IgD-negative memory B cell (primary cell): ENCODE measurements around the gene MPEG1. TPM values are rescaled to one million over a fixed set of nuclear protein-coding genes. Genes with fewer than 3 reads are reported as not detected.

Experiments used
- H3K27ac Mint-ChIP-seq, 3 donors: one replicate each; pipeline ENCODE4 v1.8.0; 2020 to 2022; ENCODE audit warnings: mild to moderate bottlenecking in 3 of 3, mixed read lengths in 3 of 3, moderate library complexity in 1 of 3
- H3K27me3 Mint-ChIP-seq: one replicate; pipeline ENCODE4 v1.8.0; 2021; ENCODE audit warnings: mixed read lengths
- H3K36me3 Mint-ChIP-seq: one replicate; pipeline ENCODE4 v1.8.0; 2020; ENCODE audit warnings: mild to moderate bottlenecking, mixed read lengths
- H3K4me1 Mint-ChIP-seq, 3 donors: one replicate each; pipeline ENCODE4 v1.8.0; 2020 to 2022; ENCODE audit warnings: mixed read lengths in 3 of 3, mild to moderate bottlenecking in 1 of 3
- H3K4me3 Mint-ChIP-seq, 4 donors: one replicate each; pipeline ENCODE4 v1.8.0; 2020 to 2022; ENCODE audit warnings: mild to moderate bottlenecking in 4 of 4, mixed read lengths in 4 of 4, moderate library complexity in 3 of 4
- H3K9me3 Mint-ChIP-seq, 3 donors: one replicate each; pipeline ENCODE4 v1.8.0; 2020 to 2021; ENCODE audit warnings: mixed read lengths in 3 of 3, mild to moderate bottlenecking in 1 of 3
- polyA plus RNA-seq: library from polyadenylated mRNA; unstranded; fragments of 300-500 nt; fragmentation: Illumina TruSeq; gene quantifications from one replicate; pipeline ENCODE4 v1.2.3, GENCODE V29; 2021

The MPEG1 gene
- polyA plus RNA-seq, 1 donor from 2014 or later: 51.8 TPM

GRCh38 chr11:59176330-59176729, 36.4 kb downstream of the MPEG1 start:
- H3K27me3 Mint-ChIP-seq: no peaks in the 10 kb centered on the region
- H3K9me3 Mint-ChIP-seq: peaks cover 0 to 12% (median 5%) of the 10 kb centered on the region in 3 donors
- H3K27ac Mint-ChIP-seq: no peak overlapping the region
- peak overlapping the region in 1 of 4 donors; percentile 36 for H3K4me3 Mint-ChIP-seq
- H3K4me1 Mint-ChIP-seq: peaks cover 13 to 17% (median 14%) of the 10 kb centered on the region in 3 donors
- H3K36me3 Mint-ChIP-seq: peaks cover 5% of the 10 kb centered on the region

- H3K4me1 Mint-ChIP-seq: peaks cover 13 to 17% (median 14%) of the 10 kb centered on the region in 3 donors
- H3K27ac Mint-ChIP-seq: peak overlapping the region; percentile 50 to 87 (median 66)
- peak overlapping the region in 2 of 4 donors; percentile 61 to 78 for H3K4me3 Mint-ChIP-seq
- peaks cover 0 to 12% (median 5%) of the 10 kb centered on the region in 3 donors for H3K9me3 Mint-ChIP-seq
- peaks cover 5% of the 10 kb centered on the region for H3K36me3 Mint-ChIP-seq
- H3K27me3 Mint-ChIP-seq: no peaks in the 10 kb centered on the region
Observed at GRCh38 chr11:59175091-59175501, 37.6 kb downstream of the MPEG1 start.

DNA sequence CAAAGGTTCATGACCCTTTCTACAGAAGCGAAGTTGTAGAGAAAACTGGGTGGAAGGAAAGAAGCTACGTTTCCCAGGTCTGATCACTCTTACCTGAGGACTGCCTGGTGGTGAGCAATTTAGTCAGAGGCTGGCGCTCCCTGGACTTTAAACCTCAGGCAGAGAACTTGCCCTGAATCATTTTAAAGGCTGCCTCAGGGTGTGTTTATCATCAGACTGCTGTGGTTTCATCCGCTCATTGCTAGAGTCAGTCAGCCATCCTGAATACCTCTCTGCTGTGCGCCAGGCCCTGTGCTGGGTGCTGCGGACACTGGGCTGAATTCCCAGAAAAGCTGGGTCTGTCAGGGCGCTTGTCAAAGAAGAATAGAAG, 38.1 kb downstream of the MPEG1 start:
- Mint-ChIP-seq H3K27ac (peak overlapping the region in 2 of 3 donors; percentile 50 to 87), H3K27me3 (no peaks in the 10 kb centered on the region), H3K9me3 (peaks cover 0 to 12% (median 5%) of the 10 kb centered on the region in 3 donors), H3K4me3 (peak overlapping the region in 2 of 4 donors; percentile 43 to 78), H3K36me3 (peaks cover 5% of the 10 kb centered on the region), H3K4me1 (peaks cover 13 to 17% (median 14%) of the 10 kb centered on the region in 3 donors)

GRCh38 chr11:59173964-59174663, 38.6 kb downstream of the MPEG1 start:
- peaks cover 5% of the 10 kb centered on the region for H3K36me3 Mint-ChIP-seq
- peak overlapping the region in 1 of 3 donors; percentile 50 for H3K27ac Mint-ChIP-seq
- H3K27me3 Mint-ChIP-seq: no peaks in the 10 kb centered on the region
- H3K4me1 Mint-ChIP-seq: peaks cover 13 to 17% (median 14%) of the 10 kb centered on the region in 3 donors
- peak overlapping the region in 3 of 4 donors; percentile 13 to 78 (median 77) for H3K4me3 Mint-ChIP-seq
- peaks cover 0 to 6% (median 5%) of the 10 kb centered on the region in 3 donors for H3K9me3 Mint-ChIP-seq

- Mint-ChIP-seq H3K27me3 (no peaks in the 10 kb centered on the region), H3K4me3 (peak overlapping the region; percentile 91 to 99 (median 94)), H3K4me1 (peaks cover 13 to 17% (median 14%) of the 10 kb centered on the region in 3 donors), H3K36me3 (peaks cover 2% of the 10 kb centered on the region), H3K27ac (peak overlapping the region; percentile 79 to 93 (median 87)), H3K9me3 (peaks cover 0 to 5% (median 0%) of the 10 kb centered on the region in 3 donors)
Observed at GRCh38 chr11:59173080-59173963, 39.4 kb downstream of the MPEG1 start.

GRCh38 chr11:59172345-59173079, 40.2 kb downstream of the MPEG1 start:
- H3K36me3 Mint-ChIP-seq: peaks cover 2% of the 10 kb centered on the region
- peak overlapping the region; percentile 79 to 93 (median 87) for H3K27ac Mint-ChIP-seq
- H3K9me3 Mint-ChIP-seq: no peaks in the 10 kb centered on the region
- H3K27me3 Mint-ChIP-seq: no peaks in the 10 kb centered on the region
- peaks cover 13 to 17% (median 14%) of the 10 kb centered on the region in 3 donors for H3K4me1 Mint-ChIP-seq
- peak overlapping the region; percentile 91 to 99 (median 94) for H3K4me3 Mint-ChIP-seq

- H3K27me3 Mint-ChIP-seq: no peaks in the 10 kb centered on the region
- H3K9me3 Mint-ChIP-seq: no peaks in the 10 kb centered on the region
- peaks cover 13 to 16% (median 14%) of the 10 kb centered on the region in 3 donors for H3K4me1 Mint-ChIP-seq
- H3K36me3 Mint-ChIP-seq: peaks cover 2% of the 10 kb centered on the region
- peak within 1 kb of the TSS; percentile 79 to 93 (median 87) for H3K27ac Mint-ChIP-seq
- peak within 1 kb of the TSS; percentile 91 to 99 (median 94) for H3K4me3 Mint-ChIP-seq
Observed at GRCh38 chr11:59171508-59172322, 41.0 kb downstream of the MPEG1 start, which contains the start of gene DTX4. DTX4 (plus strand) TSS chr11:59172132; CDS start chr11:59172596, 464 bp downstream.

DNA sequence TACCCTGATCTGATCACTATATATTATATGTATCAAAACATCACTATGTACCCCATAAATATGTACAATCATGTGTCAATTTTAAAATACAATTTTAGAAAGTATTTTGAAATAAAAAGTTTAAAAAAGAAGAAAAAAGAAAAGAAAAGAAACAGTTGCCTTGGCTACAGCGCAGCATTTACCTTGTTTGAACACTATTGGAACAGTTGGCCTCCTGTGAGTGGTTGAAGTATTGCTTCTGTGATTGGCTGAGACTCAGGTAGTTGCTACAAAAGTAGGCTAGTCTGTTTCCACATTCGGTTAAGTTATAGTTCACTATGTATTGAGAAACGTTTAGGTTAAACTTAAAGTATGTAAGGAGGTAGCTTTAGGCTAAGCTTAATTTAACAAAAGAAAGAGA, 48.7 kb downstream of the MPEG1 start:
- peaks cover 3% of the 10 kb centered on the region for H3K27me3 Mint-ChIP-seq
- H3K27ac Mint-ChIP-seq: no peak overlapping the region
- peaks cover 0 to 3% (median 0%) of the 10 kb centered on the region in 3 donors for H3K4me1 Mint-ChIP-seq
- no peak overlapping the region for H3K4me3 Mint-ChIP-seq
- H3K36me3 Mint-ChIP-seq: peaks cover 3% of the 10 kb centered on the region
- no peaks in the 10 kb centered on the region for H3K9me3 Mint-ChIP-seq

Other genes starting within 250 kb of the MPEG1 start
- gene GLYATL1B, start 126.6 kb downstream of the MPEG1 start, polyA plus RNA-seq: 0.26 TPM
- gene FAM111B, start 105.7 kb downstream of the MPEG1 start, polyA plus RNA-seq: 3.8 TPM
- 23.7 TPM for gene FAM111A, start 70.1 kb downstream of the MPEG1 start, polyA plus RNA-seq
- 4.5 TPM for gene DTX4, start 40.8 kb downstream of the MPEG1 start, polyA plus RNA-seq
- gene OR5AN1, start 146.0 kb upstream of the MPEG1 start, polyA plus RNA-seq: not detected
- not detected for gene OR5A2, start 213.5 kb upstream of the MPEG1 start, polyA plus RNA-seq
- gene OR5A1, start 223.5 kb upstream of the MPEG1 start, polyA plus RNA-seq: not detected
- not detected for gene OR4D6, start 244.0 kb upstream of the MPEG1 start, polyA plus RNA-seq